K562 (cell line): ENCODE measurements around the gene TUBGCP6. TPM values are rescaled to one million over a fixed set of nuclear protein-coding genes. Genes with fewer than 3 reads are reported as not detected.

Source experiments
- HEY1 ChIP-seq: fragments of 250-450 bp; sonication (Bioruptor Pico); IDR thresholded peaks from 2 replicates; pipeline ENCODE4 v1.5.0; 2020; ENCODE audit warnings: mild to moderate bottlenecking, moderate library complexity, borderline replicate concordance
- RCOR1 ChIP-seq, 2 experiments: IDR thresholded peaks; 2 replicates each; pipeline ENCODE4 v1.6.1; 2012; ENCODE audit warnings: low read depth in 2 of 2, low read length in 2 of 2, borderline replicate concordance in 1 of 2, improper control_type of control experiment in 1 of 2
- SRF ChIP-seq, 2 experiments: fragments of 250-450, 450-650 bp in 1 of 2; sonication (Bioruptor Pico) in 1 of 2; sonication (generic) in 1 of 2; formaldehyde crosslinking; IDR thresholded peaks; 2 replicates each; pipeline versions ENCODE4 v1.5.0 to v1.5.1; 2020 to 2022; ENCODE audit warnings: mild to moderate bottlenecking in 1 of 2, missing genetic modification reagents in 1 of 2
- ZNF263 ChIP-seq: sonication (generic); formaldehyde crosslinking; IDR thresholded peaks from 2 replicates; pipeline ENCODE4 v1.8.0; 2022; ENCODE audit warnings: mild to moderate bottlenecking, missing genetic modification reagents, borderline replicate concordance
- polyA plus RNA-seq, 8 experiments: library from polyadenylated mRNA; depleted of rRNA in 4 of 8; stranded (reverse) in 5 of 8; unstranded in 3 of 8; fragments of >200 nt; fragmentation: Nextera tagmentation in 2 of 8; fragmentation: Illumina TruSeq in 1 of 8; extraction: Ambion mirVana in 2 of 8; extraction: Trizol in 1 of 8; gene quantifications; 2 replicates each; pipeline versions ENCODE4 v1.2.1 to v1.2.3, GENCODE V29; 2011 to 2014; ENCODE audit warnings: inconsistent platforms in 1 of 8, missing spikeins in 1 of 8
- total RNA-seq, 7 experiments: library from RNA; depleted of rRNA in 6 of 7; stranded (reverse); fragments of >200 nt in 6 of 7; fragmentation: Illumina TruSeq in 2 of 7; extraction: Trizol in 2 of 7; gene quantifications; 2 replicates each; pipeline versions ENCODE4 v1.2.1 to v1.2.3, GENCODE V29; 2011 to 2021; ENCODE audit warnings: low replicate concordance in 1 of 7
- TF ChIP-seq, protein P1 (sequence below): sonication (generic); formaldehyde crosslinking; IDR thresholded peaks from 2 replicates; pipeline ENCODE4 v1.4.0; 2020; ENCODE audit warnings: mild to moderate bottlenecking, missing genetic modification reagents
- TF ChIP-seq, protein P2 (sequence below), 2 experiments: fragments of 450-650 bp; formaldehyde crosslinking in 1 of 2; IDR thresholded peaks; 2 replicates each; pipeline versions ENCODE4 v1.4.0 to v1.6.1; 2014 to 2020; ENCODE audit warnings: mild to moderate bottlenecking in 2 of 2, borderline replicate concordance in 1 of 2, low read depth in 1 of 2
- TF ChIP-seq, protein P3 (sequence below), 2 experiments: IDR thresholded peaks; 2 replicates each; pipeline ENCODE4 v1.6.1; 2012; ENCODE audit warnings: improper control_type of control experiment in 2 of 2, low read depth in 2 of 2, low read length in 2 of 2, borderline replicate concordance in 1 of 2
- TF ChIP-seq, protein P4 (sequence below): sonication (generic); formaldehyde crosslinking; IDR thresholded peaks from 2 replicates; pipeline ENCODE4 v1.8.0; 2022; ENCODE audit warnings: missing genetic modification reagents, mild to moderate bottlenecking, moderate library complexity, borderline replicate concordance

The TUBGCP6 gene
- total and polyA plus RNA-seq, 9 of the 15 experiments (the other 6 are each of a cell fraction or from before 2014, with no cell fraction given), result 0.76 to 33.0 (median 10.1) TPM

DNA sequence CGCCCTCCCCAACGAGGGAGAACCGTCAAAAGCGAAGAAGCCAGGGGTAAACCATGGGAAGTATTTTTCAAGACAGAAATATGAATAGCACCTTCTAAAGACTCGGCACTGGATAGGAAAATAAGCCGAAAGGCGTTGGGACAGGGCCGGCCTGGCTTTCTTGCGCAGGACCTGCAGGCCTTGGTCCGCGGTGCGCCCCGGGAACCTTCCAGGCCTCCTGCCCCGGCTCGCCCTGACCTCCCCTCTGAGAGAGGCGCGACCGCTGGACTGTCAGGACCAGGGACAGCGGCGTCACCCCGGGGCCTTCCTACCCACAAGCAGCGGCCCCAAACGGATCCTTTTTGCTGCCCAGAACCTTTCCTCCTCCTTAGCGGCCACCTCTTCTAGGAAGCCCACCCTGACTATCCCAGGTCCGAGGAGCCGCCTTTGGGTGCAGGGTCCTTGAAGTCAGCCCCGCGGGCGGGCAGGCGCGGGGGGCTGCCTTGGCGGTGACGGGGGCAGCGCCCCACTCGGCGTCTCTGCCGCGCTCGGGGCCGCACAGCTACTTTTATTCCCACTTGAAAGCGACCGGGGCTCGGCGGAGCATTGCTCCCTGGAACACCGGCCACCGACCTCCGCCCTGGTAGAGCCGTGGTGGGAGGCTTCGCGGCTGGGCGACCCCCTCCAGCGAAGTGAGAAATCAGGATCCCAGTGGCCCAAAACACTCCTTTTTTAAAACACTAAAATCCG, 26.0 kb upstream of the TUBGCP6 start (continued):
- TF ChIP-seq, protein P1, sequence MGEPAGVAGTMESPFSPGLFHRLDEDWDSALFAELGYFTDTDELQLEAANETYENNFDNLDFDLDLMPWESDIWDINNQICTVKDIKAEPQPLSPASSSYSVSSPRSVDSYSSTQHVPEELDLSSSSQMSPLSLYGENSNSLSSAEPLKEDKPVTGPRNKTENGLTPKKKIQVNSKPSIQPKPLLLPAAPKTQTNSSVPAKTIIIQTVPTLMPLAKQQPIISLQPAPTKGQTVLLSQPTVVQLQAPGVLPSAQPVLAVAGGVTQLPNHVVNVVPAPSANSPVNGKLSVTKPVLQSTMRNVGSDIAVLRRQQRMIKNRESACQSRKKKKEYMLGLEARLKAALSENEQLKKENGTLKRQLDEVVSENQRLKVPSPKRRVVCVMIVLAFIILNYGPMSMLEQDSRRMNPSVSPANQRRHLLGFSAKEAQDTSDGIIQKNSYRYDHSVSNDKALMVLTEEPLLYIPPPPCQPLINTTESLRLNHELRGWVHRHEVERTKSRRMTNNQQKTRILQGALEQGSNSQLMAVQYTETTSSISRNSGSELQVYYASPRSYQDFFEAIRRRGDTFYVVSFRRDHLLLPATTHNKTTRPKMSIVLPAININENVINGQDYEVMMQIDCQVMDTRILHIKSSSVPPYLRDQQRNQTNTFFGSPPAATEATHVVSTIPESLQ (CRISPR knock-in tag), result 0 out of 2 replicates have a peak, but pooled peaks have one; percentile 44
- TF ChIP-seq HEY1 (CRISPR knock-in tag) (no peak), ZNF263 (CRISPR knock-in tag) (peak; percentile 70; the same call in 1 of the 2 replicates), SRF (CRISPR knock-in tag; IDR thresholded peaks at IDR 0.05) (peak in 1 of 2 experiments; percentile 63; a peak in 2 of 4 replicates), RCOR1 (IDR thresholded peaks at IDR 0.05; ENCODE audit: borderline replicate concordance in 1 of 2, low read depth in 2 of 2, low read length in 2 of 2) (0 out of 4 replicates have a peak, but pooled peaks of 1 of the 2 experiments have one; percentile 25)
- TF ChIP-seq, protein P2, sequence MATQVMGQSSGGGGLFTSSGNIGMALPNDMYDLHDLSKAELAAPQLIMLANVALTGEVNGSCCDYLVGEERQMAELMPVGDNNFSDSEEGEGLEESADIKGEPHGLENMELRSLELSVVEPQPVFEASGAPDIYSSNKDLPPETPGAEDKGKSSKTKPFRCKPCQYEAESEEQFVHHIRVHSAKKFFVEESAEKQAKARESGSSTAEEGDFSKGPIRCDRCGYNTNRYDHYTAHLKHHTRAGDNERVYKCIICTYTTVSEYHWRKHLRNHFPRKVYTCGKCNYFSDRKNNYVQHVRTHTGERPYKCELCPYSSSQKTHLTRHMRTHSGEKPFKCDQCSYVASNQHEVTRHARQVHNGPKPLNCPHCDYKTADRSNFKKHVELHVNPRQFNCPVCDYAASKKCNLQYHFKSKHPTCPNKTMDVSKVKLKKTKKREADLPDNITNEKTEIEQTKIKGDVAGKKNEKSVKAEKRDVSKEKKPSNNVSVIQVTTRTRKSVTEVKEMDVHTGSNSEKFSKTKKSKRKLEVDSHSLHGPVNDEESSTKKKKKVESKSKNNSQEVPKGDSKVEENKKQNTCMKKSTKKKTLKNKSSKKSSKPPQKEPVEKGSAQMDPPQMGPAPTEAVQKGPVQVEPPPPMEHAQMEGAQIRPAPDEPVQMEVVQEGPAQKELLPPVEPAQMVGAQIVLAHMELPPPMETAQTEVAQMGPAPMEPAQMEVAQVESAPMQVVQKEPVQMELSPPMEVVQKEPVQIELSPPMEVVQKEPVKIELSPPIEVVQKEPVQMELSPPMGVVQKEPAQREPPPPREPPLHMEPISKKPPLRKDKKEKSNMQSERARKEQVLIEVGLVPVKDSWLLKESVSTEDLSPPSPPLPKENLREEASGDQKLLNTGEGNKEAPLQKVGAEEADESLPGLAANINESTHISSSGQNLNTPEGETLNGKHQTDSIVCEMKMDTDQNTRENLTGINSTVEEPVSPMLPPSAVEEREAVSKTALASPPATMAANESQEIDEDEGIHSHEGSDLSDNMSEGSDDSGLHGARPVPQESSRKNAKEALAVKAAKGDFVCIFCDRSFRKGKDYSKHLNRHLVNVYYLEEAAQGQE (IDR thresholded peaks at IDR 0.05; ENCODE audit: borderline replicate concordance), result peak; percentile 99
- TF ChIP-seq, protein P2 (CRISPR knock-in tag; IDR thresholded peaks at IDR 0.05; ENCODE audit: low read depth), result peak; percentile 98
- TF ChIP-seq, protein P3, sequence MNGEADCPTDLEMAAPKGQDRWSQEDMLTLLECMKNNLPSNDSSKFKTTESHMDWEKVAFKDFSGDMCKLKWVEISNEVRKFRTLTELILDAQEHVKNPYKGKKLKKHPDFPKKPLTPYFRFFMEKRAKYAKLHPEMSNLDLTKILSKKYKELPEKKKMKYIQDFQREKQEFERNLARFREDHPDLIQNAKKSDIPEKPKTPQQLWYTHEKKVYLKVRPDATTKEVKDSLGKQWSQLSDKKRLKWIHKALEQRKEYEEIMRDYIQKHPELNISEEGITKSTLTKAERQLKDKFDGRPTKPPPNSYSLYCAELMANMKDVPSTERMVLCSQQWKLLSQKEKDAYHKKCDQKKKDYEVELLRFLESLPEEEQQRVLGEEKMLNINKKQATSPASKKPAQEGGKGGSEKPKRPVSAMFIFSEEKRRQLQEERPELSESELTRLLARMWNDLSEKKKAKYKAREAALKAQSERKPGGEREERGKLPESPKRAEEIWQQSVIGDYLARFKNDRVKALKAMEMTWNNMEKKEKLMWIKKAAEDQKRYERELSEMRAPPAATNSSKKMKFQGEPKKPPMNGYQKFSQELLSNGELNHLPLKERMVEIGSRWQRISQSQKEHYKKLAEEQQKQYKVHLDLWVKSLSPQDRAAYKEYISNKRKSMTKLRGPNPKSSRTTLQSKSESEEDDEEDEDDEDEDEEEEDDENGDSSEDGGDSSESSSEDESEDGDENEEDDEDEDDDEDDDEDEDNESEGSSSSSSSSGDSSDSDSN (IDR thresholded peaks at IDR 0.05; ENCODE audit: borderline replicate concordance in 1 of 2, low read depth in 2 of 2, low read length in 2 of 2), result peak in 1 of 2 experiments; percentile 84; a peak in 1 of 4 replicates
- TF ChIP-seq, protein P4, sequence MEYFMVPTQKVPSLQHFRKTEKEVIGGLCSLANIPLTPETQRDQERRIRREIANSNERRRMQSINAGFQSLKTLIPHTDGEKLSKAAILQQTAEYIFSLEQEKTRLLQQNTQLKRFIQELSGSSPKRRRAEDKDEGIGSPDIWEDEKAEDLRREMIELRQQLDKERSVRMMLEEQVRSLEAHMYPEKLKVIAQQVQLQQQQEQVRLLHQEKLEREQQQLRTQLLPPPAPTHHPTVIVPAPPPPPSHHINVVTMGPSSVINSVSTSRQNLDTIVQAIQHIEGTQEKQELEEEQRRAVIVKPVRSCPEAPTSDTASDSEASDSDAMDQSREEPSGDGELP, result peak; percentile 69; the same call in 1 of the 2 replicates
